Glomerular visceral epithelial cell (primary cell): ENCODE results near the gene RER1.
A peak's percentile ranks its signal among the peaks of the same experiment; 100 is the strongest.

ENCODE experiments used
- DNase-seq: peaks from one replicate; pipeline ENCODE4 v3.0.0-alpha.2; 2016; ENCODE audit errors: extremely low spot score

RER1 gene

DNA sequence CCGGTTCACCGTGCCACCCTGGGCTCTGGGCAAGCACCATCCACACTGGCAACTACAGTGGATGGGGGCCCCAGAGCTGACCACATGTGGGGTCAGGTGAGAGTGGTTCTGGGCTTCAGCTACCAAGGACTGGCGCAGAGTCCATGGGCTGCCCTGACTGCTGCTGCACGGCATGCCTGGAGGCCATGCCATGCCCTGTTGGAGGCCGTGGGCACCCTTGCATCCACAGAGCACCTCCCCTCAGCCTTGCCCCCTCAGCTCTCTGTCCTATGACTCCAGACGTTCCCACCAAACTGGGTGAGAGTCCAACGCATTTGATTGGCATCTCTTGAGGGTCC is 15.7 kb upstream of the RER1 start:
- no peak for DNase-seq

- no peak for DNase-seq
These were observed 15.3 kb upstream of the RER1 start for GRCh38 chr1:2376261-2376741.

- DNase-seq, result no peak
These were observed 14.5 kb upstream of the RER1 start for GRCh38 chr1:2376931-2377672.

DNA sequence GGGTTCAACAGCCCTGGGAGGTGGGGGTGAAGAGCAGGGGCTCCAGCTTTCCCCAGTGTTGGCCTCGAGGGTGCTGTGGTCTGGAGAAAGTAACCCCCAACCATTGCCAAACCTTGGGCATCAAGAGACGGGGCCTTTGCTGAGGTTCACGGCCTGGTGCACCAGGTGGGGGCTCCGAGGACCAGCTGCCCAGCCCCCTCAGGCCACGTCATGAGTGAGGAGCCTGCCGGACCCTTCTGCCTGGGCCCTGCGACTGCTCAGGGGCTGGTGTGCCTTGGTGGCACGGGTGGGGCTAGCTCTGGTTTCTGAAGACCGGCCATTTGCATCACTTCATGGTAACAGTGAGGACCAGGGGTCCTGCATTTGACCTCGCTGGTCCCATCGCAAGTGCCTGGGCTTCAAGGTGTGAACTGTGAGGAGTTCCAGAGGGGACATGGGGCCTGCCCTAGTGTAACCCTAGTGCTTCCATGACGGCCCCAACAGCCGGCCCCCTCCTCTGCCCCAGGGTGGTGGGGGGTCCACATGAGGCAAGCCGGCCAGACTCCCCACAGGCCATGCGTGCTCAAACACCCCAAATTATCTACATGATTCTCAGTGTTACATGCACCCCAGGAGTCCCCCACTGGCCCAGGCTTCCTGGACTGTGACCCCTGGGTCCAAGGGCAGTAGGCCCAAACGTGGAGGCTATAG is 13.7 kb upstream of the RER1 start:
- DNase-seq, result no peak

DNA sequence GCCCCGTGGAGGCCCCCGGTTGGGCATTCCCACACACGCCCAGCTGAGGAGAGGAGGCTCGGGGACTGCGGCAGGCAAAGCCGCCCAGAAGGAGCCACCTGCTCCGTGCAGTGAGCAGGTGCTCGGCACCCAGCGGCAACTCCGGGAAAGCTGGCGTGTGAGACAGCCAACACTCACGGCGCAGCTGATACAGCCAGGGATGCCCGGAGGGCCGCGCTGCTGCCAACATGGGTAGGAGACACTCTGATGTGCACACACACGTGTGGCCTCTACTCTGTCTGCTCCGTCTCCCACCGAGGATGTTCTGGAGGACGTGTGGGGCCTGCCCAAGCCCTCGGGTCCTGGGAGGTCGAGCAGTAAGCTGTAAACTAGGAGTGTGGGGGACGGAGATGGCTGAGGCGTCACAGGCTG is 13.2 kb upstream of the RER1 start:
- no peak for DNase-seq

GRCh38 chr1:2378956-2379732 is 12.5 kb upstream of the RER1 start:
- DNase-seq, result no peak

- DNase-seq, result no peak
These were observed 11.8 kb upstream of the RER1 start for GRCh38 chr1:2379733-2380404.

GRCh38 chr1:2380816-2381591 is 10.6 kb upstream of the RER1 start:
- DNase-seq, result no peak

DNA sequence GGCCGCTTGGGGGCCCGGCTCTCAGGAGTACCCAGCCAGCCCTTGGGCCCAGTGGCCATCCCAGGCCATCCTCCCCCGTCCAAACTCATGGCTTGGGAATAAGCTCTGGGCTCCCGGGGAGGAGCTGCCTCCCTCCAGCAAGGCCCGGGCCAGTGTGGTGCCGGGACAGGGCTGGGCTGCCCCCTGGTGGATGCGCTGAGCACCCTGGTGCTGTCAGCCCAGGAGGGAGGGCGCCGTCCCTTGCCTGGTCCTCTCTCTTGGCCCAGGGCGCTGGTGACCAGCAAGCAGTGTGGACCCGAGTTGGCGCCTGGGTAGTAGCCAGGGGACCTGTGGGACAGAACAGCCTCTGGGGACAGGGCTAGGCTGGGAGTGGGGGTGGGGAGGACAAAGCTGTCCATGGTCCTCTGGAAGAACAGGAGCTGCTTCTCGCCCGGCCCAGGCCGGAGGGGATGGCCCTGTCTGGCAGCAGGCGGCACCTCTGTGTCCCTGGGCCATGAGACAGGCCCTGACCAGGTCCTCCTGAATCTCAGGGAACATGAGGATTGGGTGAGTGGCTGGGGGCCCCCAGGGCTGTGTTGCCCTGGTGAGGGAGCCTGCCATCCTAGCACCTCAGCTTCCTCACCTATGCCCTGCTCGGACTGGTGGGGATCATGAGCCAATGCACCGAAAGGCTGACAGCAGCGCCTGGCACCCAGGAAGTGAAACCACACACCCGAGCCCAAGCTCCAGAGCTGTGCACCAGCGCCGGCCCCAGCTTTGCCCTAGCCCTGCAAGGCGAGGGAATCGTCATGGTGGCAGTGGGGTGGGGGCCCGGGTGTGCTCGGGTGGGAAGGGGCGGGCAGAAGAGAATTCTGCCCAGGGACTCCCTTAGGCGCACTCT is 9.7 kb upstream of the RER1 start:
- peak; percentile 77 for DNase-seq

DNA sequence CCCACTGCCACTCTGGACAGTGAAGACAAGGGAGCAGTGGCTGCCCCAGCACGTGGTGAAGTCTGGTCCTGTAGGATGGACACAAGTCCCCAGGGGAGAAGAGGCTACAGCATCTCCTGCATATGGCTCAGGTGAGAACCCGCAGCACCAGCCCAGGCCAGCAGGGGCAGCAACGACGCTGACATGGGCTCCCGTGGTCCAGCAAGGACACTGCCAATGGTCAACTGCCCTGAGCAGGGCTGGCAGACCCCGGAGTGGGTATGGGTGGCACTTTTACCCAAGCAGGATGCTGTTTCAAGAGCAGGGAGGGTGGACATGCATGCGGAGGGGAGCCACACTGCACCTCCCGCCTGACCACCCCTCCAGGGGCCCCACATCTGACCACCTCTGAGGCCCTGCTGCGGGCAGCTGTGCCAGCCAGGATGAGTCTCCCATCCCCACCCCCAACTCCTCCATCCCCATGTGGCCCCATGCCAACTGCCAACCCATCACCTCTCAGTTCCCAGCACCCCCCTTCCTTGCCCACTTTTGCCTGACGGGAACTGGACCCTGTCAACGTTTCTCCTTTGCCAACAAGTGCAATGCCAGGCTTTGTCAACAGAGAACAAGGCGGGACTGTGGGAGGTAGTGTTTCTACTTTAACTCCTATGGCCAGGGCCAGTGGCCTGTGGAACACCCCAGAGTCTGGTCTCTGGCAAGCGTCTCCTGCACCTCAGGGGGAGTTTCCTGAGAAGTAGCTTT is 8.8 kb upstream of the RER1 start:
- peak; percentile 48 for DNase-seq

DNA sequence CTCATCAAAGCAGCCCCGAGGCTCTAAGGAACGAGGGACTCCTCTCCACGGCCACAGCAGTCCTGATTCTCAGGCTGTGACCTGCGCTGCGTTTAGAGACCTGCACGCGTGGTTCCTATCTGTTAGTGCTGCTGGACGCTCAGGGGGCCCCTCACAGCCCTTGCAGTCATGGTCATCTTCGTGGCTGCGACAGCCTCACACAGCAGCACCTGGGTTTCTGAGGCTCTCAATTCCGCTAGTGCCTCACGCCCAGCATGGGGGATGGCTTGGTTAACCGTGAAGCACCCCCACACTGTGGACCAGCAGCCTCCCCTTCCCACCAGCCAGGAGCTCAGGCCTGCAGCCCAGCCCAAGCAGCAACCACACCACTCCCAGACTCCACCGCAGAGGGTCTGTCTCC is 8.1 kb upstream of the RER1 start:
- DNase-seq, result no peak

GRCh38 chr1:2384130-2384860 is 7.3 kb upstream of the RER1 start:
- DNase-seq, result no peak

GRCh38 chr1:2384941-2385481 is 6.6 kb upstream of the RER1 start:
- no peak for DNase-seq

- DNase-seq, result no peak
These were observed 5.9 kb upstream of the RER1 start for GRCh38 chr1:2385606-2386280.

DNA sequence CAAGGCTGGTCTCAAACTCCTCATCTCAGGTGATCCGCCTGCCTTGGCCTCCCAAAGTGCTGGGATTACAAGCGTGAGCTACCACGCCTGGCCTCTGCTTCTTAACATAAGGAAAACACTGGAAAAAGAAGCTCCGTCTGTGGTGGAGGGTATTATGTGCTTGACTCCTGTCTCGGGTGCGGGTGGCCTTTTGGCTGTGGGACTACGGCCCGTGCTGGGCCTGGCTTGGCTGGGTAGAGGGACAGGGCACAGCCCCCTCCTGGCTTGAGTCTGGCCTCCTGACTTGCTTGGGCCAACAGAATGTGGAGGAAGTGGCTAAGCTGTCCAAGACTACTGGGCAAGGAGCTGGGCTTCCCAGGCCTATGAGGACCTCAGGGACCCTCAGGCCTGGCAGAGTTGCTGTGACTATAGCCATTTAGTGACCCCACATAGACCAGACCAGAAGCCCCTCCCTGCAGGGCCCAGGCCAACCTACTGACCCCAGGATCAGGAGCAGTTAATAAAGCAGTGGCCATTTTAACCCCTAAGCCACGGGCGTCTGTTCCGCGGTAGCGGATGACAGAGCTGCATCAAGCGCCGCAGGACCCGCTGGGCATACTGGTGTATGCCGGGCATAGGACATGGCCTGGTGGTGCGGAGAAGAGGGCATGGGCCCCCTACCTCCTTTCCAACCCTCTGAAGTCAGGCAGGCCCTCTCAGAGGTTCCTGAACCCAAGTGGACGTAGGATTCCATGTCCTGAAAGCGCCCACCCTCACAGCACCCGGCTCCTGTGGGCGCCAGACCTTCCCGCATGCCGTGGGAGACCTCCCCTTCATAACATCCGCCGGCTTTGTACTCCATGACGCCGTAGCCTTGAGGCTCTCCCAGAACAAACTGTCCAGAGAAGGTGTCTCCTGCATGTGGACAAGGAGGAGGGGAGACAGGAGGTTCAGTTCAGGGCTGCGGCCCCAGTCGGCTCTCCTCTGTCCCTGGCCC is 4.7 kb upstream of the RER1 start:
- DNase-seq, result no peak

DNA sequence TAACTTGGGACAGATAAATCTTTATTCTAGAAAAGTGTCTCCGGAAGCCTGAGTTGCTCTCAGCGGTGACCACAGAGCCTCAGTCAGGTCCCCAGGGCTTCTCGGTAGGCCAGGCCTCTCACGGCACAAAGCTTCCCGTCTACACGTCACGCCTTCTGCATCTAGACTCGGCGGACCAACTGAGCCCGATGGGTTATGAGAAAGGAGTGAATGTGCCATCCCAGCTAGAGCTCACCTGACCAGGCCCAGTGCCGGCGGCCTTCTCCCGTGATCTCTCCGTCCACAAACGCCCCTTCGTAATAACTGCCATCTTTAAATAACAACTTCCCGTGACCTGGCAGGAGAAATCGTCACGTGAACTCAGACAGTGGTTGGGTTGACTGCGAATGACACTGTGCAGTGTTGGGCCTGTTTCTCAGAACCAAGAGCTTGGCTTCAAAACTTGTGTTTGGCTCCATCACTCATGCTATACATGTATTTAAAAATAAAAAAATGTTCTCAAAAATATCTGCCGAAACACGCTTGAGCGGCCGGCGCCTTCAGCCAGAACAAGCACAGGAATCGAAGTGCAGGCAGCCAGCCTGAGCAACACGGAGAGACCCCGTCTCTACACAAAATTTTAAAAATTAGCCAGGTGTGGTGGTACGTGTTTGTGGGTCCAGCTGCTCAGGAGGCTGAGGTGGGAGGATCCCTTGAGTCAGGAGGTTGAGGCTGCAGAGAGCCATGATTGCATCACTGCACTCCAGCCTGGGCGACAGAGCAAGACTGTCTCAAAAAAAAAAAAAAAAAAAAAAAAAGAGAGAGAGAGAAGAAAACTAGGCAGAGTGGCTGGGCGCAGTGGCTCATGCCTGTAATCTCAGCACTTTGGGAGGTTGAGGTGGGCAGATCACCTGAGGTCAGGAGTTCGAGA is 3.4 kb upstream of the RER1 start:
- no peak for DNase-seq
